Spleen (tissue), 11 donors: ENCODE results near the gene KCNH3. TPM values are rescaled to one million over a fixed set of nuclear protein-coding genes. Genes with fewer than 3 reads are reported as not detected.

ENCODE experiments used
- DNase-seq: peaks from one replicate; pipeline ENCODE4 v3.0.0-alpha.2; 2020
- H3K27ac ChIP-seq, 8 donors: fragments of 200-600 bp; sonication (generic) in 7 of 8; 1 replicate in 4 of 8; 2 replicates in 4 of 8; pipeline versions ENCODE4 v1.5.0 to v1.8.0; 2016 to 2021; ENCODE audit warnings: inconsistent platforms in 4 of 8, mild to moderate bottlenecking in 4 of 8, moderate library complexity in 1 of 8
- H3K27me3 ChIP-seq, 7 donors: fragments of 200-600 bp; sonication (generic) in 6 of 7; replicated peaks in 1 of 7; 1 replicate in 4 of 7; 2 replicates in 3 of 7; pipeline versions ENCODE4 v1.5.0 to v1.8.0; 2016 to 2021; ENCODE audit warnings: inconsistent platforms in 3 of 7, mild to moderate bottlenecking in 1 of 7
- H3K36me3 ChIP-seq, 6 donors: fragments of 200-600 bp; sonication (generic) in 5 of 6; 1 replicate in 4 of 6; 2 replicates in 2 of 6; pipeline versions ENCODE4 v1.5.0 to v1.8.0; 2016 to 2021; ENCODE audit warnings: inconsistent platforms in 2 of 6
- H3K4me1 ChIP-seq, 6 donors: fragments of 200-600 bp; sonication (generic) in 5 of 6; 1 replicate in 3 of 6; 2 replicates in 3 of 6; pipeline versions ENCODE4 v1.5.0 to v1.8.0; 2016 to 2021; ENCODE audit warnings: inconsistent platforms in 3 of 6
- H3K4me3 ChIP-seq, 8 donors: fragments of 200-600 bp; sonication (generic) in 7 of 8; 1 replicate in 4 of 8; 2 replicates in 4 of 8; pipeline versions ENCODE4 v1.5.0 to v1.8.0; 2016 to 2021; ENCODE audit warnings: inconsistent platforms in 4 of 8, mild to moderate bottlenecking in 4 of 8, moderate library complexity in 2 of 8
- H3K9me3 ChIP-seq, 8 donors: fragments of 200-600 bp; sonication (generic) in 7 of 8; 1 replicate in 4 of 8; 2 replicates in 4 of 8; pipeline versions ENCODE4 v1.5.0 to v1.8.0; 2016 to 2021; ENCODE audit warnings: inconsistent platforms in 4 of 8
- POLR2A ChIP-seq, 3 donors: fragments of 450-650 bp; IDR thresholded peaks; one replicate each; pipeline ENCODE4 v1.5.1; 2017; ENCODE audit warnings: antibody characterized with exemption in 3 of 3, mild to moderate bottlenecking in 1 of 3
- POLR2AphosphoS5 ChIP-seq, 3 donors: sonication (generic); formaldehyde crosslinking; IDR thresholded peaks; one replicate each; pipeline ENCODE4 v1.5.1; 2017; ENCODE audit warnings: antibody characterized with exemption in 3 of 3
- WGBS, 5 donors: extraction: QIAGEN DNeasy Blood & Tissue Kit in 3 of 5; methylation state at CpG; one replicate each; pipeline versions ENCODE4 v1.1.5 to v1.1.7; 2013 to 2018; 5-methylcytosine and 5-hydroxymethylcytosine counted together
- intact Hi-C: fragments of 100-400 bp; cut with DNase I; formaldehyde crosslinking; loops from one replicate; pipeline ENCODE4 v1.15.0; 2023; ENCODE audit warnings: low total_unique reads
- polyA plus RNA-seq, 3 donors: library from polyadenylated mRNA; stranded (reverse); fragments of 200-250 nt; gene quantifications; one replicate each; pipeline ENCODE4 v1.2.1, GENCODE V29; 2013
- total RNA-seq, 7 donors: library from RNA; depleted of rRNA in 3 of 7; stranded (reverse); fragments of >200 nt in 3 of 7; fragmentation: NEBNext Ultra II Directional in 4 of 7; extraction: Animal tissue kit (Norgen Biotek cat#: 25700) in 4 of 7; gene quantifications; one replicate each; pipeline versions ENCODE4 v1.1.0 to v1.2.1, GENCODE V29; 2016 to 2021
- TF ChIP-seq, protein P1 (sequence below), 11 experiments: fragments of 200-600 bp in 7 of 11; fragments of 450-650 bp in 4 of 11; sonication (generic) in 4 of 11; IDR thresholded peaks in 8 of 11; conservative IDR thresholded peaks in 3 of 11; 1 replicate in 7 of 11; 2 replicates in 4 of 11; pipeline versions ENCODE4 v1.4.0 to v1.8.0; 2016 to 2021; ENCODE audit warnings: antibody characterized with exemption in 11 of 11, inconsistent platforms in 4 of 11, mild to moderate bottlenecking in 1 of 11
- donor health status: healthy with polysubstance abuse.
- donor health status: DM: no; HTN: no; CAD: no; lungs with moderate emphysema.
- donor health status: DM: no; HTN: no; CAD: no.
- donor health status: Bipolar disorder and iron deficiency.
- donor health status: healthy.
- donor health status: DM: no; HTN: no; CAD: no.
- donor health status: DM: yes; HTN: yes; CAD: no.

The KCNH3 gene
- total and polyA plus RNA-seq, 10 donors, result 0.33 to 2.9 (median 0.85) TPM

DNA sequence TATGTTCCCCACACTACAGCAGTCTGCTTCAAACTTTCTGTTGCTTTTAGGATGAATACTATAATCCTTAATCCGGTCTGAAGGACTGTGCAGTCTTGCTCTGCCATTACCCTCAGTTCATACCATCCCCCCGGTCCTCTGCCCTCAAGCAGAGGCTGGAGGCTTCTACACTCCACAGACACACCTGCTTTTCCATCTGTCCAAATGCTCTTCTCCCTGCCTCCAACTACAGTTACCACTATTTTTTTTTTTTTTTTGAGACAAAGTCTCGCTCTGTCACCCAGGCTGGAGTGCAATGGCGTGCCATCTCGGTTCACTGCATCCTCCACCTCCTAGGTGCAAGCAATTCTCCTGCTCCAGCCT, 19.3 kb upstream of the KCNH3 start:
- WGBS, 5 donors, result 96 to 100% (median 98%) methylated on average over 5 of the region's 5 CpGs
- TF ChIP-seq, protein P1, sequence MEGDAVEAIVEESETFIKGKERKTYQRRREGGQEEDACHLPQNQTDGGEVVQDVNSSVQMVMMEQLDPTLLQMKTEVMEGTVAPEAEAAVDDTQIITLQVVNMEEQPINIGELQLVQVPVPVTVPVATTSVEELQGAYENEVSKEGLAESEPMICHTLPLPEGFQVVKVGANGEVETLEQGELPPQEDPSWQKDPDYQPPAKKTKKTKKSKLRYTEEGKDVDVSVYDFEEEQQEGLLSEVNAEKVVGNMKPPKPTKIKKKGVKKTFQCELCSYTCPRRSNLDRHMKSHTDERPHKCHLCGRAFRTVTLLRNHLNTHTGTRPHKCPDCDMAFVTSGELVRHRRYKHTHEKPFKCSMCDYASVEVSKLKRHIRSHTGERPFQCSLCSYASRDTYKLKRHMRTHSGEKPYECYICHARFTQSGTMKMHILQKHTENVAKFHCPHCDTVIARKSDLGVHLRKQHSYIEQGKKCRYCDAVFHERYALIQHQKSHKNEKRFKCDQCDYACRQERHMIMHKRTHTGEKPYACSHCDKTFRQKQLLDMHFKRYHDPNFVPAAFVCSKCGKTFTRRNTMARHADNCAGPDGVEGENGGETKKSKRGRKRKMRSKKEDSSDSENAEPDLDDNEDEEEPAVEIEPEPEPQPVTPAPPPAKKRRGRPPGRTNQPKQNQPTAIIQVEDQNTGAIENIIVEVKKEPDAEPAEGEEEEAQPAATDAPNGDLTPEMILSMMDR (IDR thresholded peaks at IDR 0.05 in 8 of 11, conservative IDR thresholded peaks at IDR 0.05 in 3 of 11), result no peak
- no peak for TF ChIP-seq POLR2A (IDR thresholded peaks at IDR 0.05)
- H3K27ac ChIP-seq, result no peak overlapping the region
- peaks cover 0 to 45% (median 9%) of the 10 kb centered on the region in 6 donors for H3K36me3 ChIP-seq
- H3K4me3 ChIP-seq, result no peak overlapping the region
- H3K9me3 ChIP-seq, result no peaks in the 10 kb centered on the region
- H3K4me1 ChIP-seq, result peaks cover 0 to 5% (median 0%) of the 10 kb centered on the region in 6 donors
- DNase-seq, result no peak
- intact Hi-C loops, result loop anchor here (5.0 kb wide), 1 partner anchor 232 kb away; no protein-coding TSS in a partner anchor
- H3K27me3 ChIP-seq, result no peaks in the 10 kb centered on the region

DNA sequence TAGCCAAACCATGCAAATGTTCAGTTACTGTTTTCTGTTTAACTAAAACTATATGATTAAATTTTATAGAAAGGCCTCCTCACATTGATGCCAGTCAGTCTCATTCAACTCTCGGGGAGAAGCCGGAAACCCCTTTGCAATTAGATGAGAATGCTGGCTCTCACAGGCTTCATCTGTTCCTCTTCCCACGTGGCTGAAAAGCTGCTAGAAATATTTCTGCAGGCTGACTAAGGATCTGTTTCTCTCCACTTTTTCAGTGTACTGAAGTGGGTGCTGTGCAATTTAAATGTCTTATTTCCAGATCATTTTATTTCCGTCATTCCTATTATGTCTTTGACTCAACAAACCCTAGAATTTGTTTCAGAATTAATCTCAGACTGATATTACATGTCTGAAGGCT, 17.4 kb upstream of the KCNH3 start:
- TF ChIP-seq, protein P1 (IDR thresholded peaks at IDR 0.05 in 8 of 11, conservative IDR thresholded peaks at IDR 0.05 in 3 of 11), result no peak
- no peak for TF ChIP-seq POLR2AphosphoS5 (IDR thresholded peaks at IDR 0.05)
- TF ChIP-seq POLR2A (IDR thresholded peaks at IDR 0.05), result no peak
- Histone ChIP-seq H3K36me3 (peaks cover 0 to 58% (median 26%) of the 10 kb centered on the region in 6 donors), H3K9me3 (no peaks in the 10 kb centered on the region), H3K4me1 (peaks cover 0 to 5% (median 0%) of the 10 kb centered on the region in 6 donors), H3K4me3 (no peak overlapping the region), H3K27me3 (no peaks in the 10 kb centered on the region), H3K27ac (no peak overlapping the region)
- intact Hi-C loops, result no loop called here
- no peak for DNase-seq
- WGBS, 5 donors, result 86 to 95% (median 90%) methylated on average over 4 of the region's 4 CpGs

DNA sequence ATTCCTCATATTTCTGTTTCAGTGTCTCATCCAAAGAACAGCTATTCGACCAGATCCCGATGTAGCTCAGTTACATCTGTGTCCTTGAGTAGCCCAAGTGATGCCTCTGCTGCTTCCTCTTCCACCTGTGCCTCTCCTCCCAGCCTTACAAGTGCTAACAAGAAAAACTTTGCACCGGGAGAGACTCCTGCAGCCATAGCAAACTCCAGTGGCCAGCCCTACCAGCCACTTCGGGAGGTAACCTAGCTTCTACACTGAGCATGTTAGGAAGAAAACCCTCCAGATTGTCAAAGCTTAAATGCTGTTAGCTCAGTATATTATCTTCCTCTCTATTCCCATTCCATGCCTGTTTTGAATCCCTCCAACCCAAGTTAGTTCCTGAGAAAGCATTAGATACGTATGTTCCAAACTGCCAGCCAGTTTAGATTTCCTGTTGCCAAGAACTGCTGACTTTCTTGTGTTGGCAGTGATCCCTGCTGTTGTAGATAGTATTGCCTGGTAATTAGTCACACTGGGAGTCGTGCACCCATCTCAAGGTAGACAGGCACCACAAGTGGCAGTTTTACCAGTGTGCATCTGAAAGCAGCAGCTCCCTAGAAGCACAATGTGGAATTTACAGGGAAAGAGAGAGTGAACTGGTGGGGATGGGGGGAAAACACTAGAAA, 14.0 kb upstream of the KCNH3 start:
- Histone ChIP-seq H3K27ac (no peak overlapping the region), H3K27me3 (no peaks in the 10 kb centered on the region), H3K9me3 (no peaks in the 10 kb centered on the region), H3K4me3 (no peak overlapping the region), H3K36me3 (peaks cover 0 to 67% (median 28%) of the 10 kb centered on the region in 6 donors), H3K4me1 (peaks cover 0 to 5% (median 0%) of the 10 kb centered on the region in 6 donors)
- WGBS, 5 donors, result 89 to 96% (median 90%) methylated on average over 6 of the region's 6 CpGs
- intact Hi-C loops, result no loop called here
- TF ChIP-seq POLR2AphosphoS5 (IDR thresholded peaks at IDR 0.05) (no peak), POLR2A (IDR thresholded peaks at IDR 0.05) (no peak)
- TF ChIP-seq, protein P1 (IDR thresholded peaks at IDR 0.05 in 8 of 11, conservative IDR thresholded peaks at IDR 0.05 in 3 of 11), result no peak
- DNase-seq, result no peak

DNA sequence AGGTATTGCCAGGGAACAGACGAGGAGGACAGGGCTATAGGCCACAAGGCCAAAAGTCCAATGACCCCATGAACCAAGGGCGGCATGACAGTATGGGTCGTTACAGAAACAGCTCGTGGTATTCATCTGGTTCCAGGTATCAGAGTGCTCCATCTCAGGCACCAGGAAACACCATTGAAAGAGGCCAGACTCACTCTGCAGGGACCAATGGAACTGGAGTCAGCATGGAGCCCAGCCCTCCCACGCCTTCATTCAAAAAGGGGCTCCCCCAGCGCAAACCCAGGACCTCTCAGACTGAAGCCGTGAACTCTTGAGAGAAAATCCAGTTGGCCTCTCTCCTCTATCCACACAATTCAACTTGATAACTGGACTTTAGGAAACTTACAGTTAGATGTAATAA, 12.9 kb upstream of the KCNH3 start:
- Histone ChIP-seq H3K36me3 (peaks cover 0 to 63% (median 28%) of the 10 kb centered on the region in 6 donors), H3K27me3 (no peaks in the 10 kb centered on the region), H3K9me3 (no peaks in the 10 kb centered on the region), H3K4me1 (peaks cover 0 to 5% (median 0%) of the 10 kb centered on the region in 6 donors), H3K4me3 (no peak overlapping the region), H3K27ac (no peak overlapping the region)
- 93 to 98% (median 96%) methylated on average over 7 of the region's 7 CpGs for WGBS, 5 donors
- intact Hi-C loops, result no loop called here
- TF ChIP-seq, protein P1 (IDR thresholded peaks at IDR 0.05 in 8 of 11, conservative IDR thresholded peaks at IDR 0.05 in 3 of 11), result no peak
- no peak for TF ChIP-seq POLR2A (IDR thresholded peaks at IDR 0.05)
- no peak for TF ChIP-seq POLR2AphosphoS5 (IDR thresholded peaks at IDR 0.05)
- DNase-seq, result no peak
